GM12878 (cell line): Measurements from ENCODE around the gene CCDC91. TPM values are rescaled to one million over a fixed set of nuclear protein-coding genes. Genes with fewer than 3 reads are reported as not detected.

Experiments used
- ATAC-seq: fragments of 200-7000 bp; cut with Tn5 transposase; 3 replicates; pipeline ENCODE4 v1.9.1; 2020; ENCODE audit warnings: mild to moderate bottlenecking, moderate library complexity
- BruUV-seq: library from RNA; stranded (reverse); fragments of 400-500 nt; replicated peaks from 2 replicates; lab custom pipeline; 2021; lab: Mats Ljungman, UMichigan
- CTCF ChIA-PET: fragments of 300-600 bp; sonication (Branson Sonifier 250); formaldehyde crosslinking; extraction: SDS; loops from one replicate; lab custom pipeline; 2021; ENCODE audit warnings: inconsistent platforms; lab: Yijun Ruan, JAX
- POLR2A ChIA-PET: fragments of 350-600 bp; formaldehyde crosslinking; extraction: SDS; loops from one replicate; lab custom pipeline; 2021; ENCODE audit warnings: inconsistent platforms; lab: Charles Lee
- RAD21 ChIA-PET: fragments of 300-600 bp; sonication (Branson Sonifier 250); formaldehyde crosslinking; loops from one replicate; lab custom pipeline; 2023; ENCODE audit warnings: antibody characterized with exemption; ENCODE audit not compliant: unreplicated experiment; lab: Charles Lee
- SMC1A ChIA-PET: fragments of 300-600 bp; sonication (Branson Sonifier 250); formaldehyde crosslinking; loops from one replicate; lab custom pipeline; 2023; ENCODE audit not compliant: unreplicated experiment, uncharacterized antibody; lab: Charles Lee
- DNase-seq: peaks from one replicate; pipeline ENCODE4 v3.0.0-alpha.2; 2011; ENCODE audit warnings: low read depth, low spot score
- FAIRE-seq: peaks from 3 replicates; lab custom pipeline; 2011; peaks lifted over from hg19 to GRCh38; lab: Jason Lieb, UNC
- H2AFZ ChIP-seq: 2 replicates; pipeline ENCODE4 v1.6.0; 2011; ENCODE audit warnings: low read depth, low read length, control low read depth; ENCODE audit not compliant: control insufficient read depth
- H3K27ac ChIP-seq: 2 replicates; pipeline ENCODE4 v1.5.1; 2011; ENCODE audit warnings: control low read depth; ENCODE audit not compliant: control insufficient read depth, insufficient read depth
- H3K27me3 ChIP-seq, 2 experiments: replicated peaks in 1 of 2; 2 replicates each; pipeline versions ENCODE4 v1.6.0 to v1.6.1; 2011; ENCODE audit warnings: low read length in 1 of 2; ENCODE audit not compliant: control insufficient read depth in 2 of 2, insufficient read depth in 2 of 2
- H3K36me3 ChIP-seq, 2 experiments: 2 replicates each; pipeline ENCODE4 v1.5.1; 2011; ENCODE audit warnings: low read length in 1 of 2; ENCODE audit not compliant: control insufficient read depth in 2 of 2, insufficient read depth in 2 of 2
- H3K4me1 ChIP-seq: 2 replicates; pipeline ENCODE4 v1.6.1; 2011; ENCODE audit warnings: mild to moderate bottlenecking, low read length, moderate library complexity, mixed read lengths; ENCODE audit not compliant: control insufficient read depth, insufficient read depth
- H3K4me2 ChIP-seq: 2 replicates; pipeline ENCODE4 v1.6.0; 2011; ENCODE audit warnings: control low read depth; ENCODE audit not compliant: control insufficient read depth, insufficient read depth
- H3K4me3 ChIP-seq: fragments of 200-600 bp; sonication (generic); 2 replicates; pipeline ENCODE4 v1.5.1; 2016
- H3K79me2 ChIP-seq: 2 replicates; pipeline ENCODE4 v1.6.0; 2011; ENCODE audit warnings: low read length; ENCODE audit not compliant: control insufficient read depth, insufficient read depth
- H3K9ac ChIP-seq: 2 replicates; pipeline ENCODE4 v1.8.0; 2011; ENCODE audit warnings: low read length, control low read depth, mixed read lengths; ENCODE audit not compliant: control insufficient read depth, insufficient read depth
- H3K9me3 ChIP-seq: replicated peaks from 3 replicates; pipeline ENCODE4 v1.5.1; 2011; ENCODE audit warnings: mild to moderate bottlenecking, low read length; ENCODE audit not compliant: control insufficient read depth, insufficient read depth
- H4K20me1 ChIP-seq: 2 replicates; pipeline ENCODE4 v1.6.0; 2011; ENCODE audit not compliant: control insufficient read depth, insufficient read depth
- BMI1 ChIP-seq: fragments of 450-650 bp; IDR thresholded peaks from 2 replicates; pipeline ENCODE4 v1.6.1; 2016; ENCODE audit warnings: mild to moderate bottlenecking, moderate library complexity, borderline replicate concordance
- CREB1 ChIP-seq: IDR thresholded peaks from 2 replicates; pipeline ENCODE4 v1.6.1; 2012; ENCODE audit warnings: low read depth, mild to moderate bottlenecking, inconsistent platforms
- ESRRA ChIP-seq: IDR thresholded peaks from 2 replicates; pipeline ENCODE4 v1.6.1; 2012; ENCODE audit warnings: mild to moderate bottlenecking, low read length, improper control_type of control experiment
- EZH2 ChIP-seq: IDR thresholded peaks from 2 replicates; pipeline ENCODE4 v1.6.1; 2012; ENCODE audit warnings: low read depth, mild to moderate bottlenecking, control low read depth, inconsistent platforms, low read length, borderline replicate concordance; ENCODE audit not compliant: control insufficient read depth
- IRF4 ChIP-seq: IDR thresholded peaks from 2 replicates; pipeline ENCODE4 v1.6.1; 2011; ENCODE audit warnings: low read depth, low read length
- JUND ChIP-seq: IDR thresholded peaks from 2 replicates; pipeline ENCODE4 v1.6.1; 2012; ENCODE audit warnings: low read depth, mild to moderate bottlenecking, low read length, improper control_type of control experiment, moderate library complexity
- MEF2A ChIP-seq: IDR thresholded peaks from 2 replicates; pipeline ENCODE4 v1.6.1; 2011; ENCODE audit warnings: low read depth, mild to moderate bottlenecking, low read length, moderate library complexity; ENCODE audit not compliant: insufficient read depth
- MTA3 ChIP-seq: IDR thresholded peaks from 2 replicates; pipeline ENCODE4 v1.6.1; 2012; ENCODE audit warnings: low read length, inconsistent platforms, borderline replicate concordance
- MXI1 ChIP-seq: fragments of 150-350 bp; IDR thresholded peaks from 2 replicates; pipeline ENCODE4 v1.6.1; 2011; ENCODE audit warnings: low read depth, mild to moderate bottlenecking, inconsistent platforms, low read length, improper control_type of control experiment
- NFYB ChIP-seq: IDR thresholded peaks from 2 replicates; pipeline ENCODE4 v1.6.1; 2011; ENCODE audit warnings: low read depth, mild to moderate bottlenecking, low read length, improper control_type of control experiment, moderate library complexity; ENCODE audit not compliant: insufficient read depth
- RUNX3 ChIP-seq: IDR thresholded peaks from 2 replicates; pipeline ENCODE4 v1.6.1; 2012; ENCODE audit warnings: low read length, inconsistent platforms
- STAT1 ChIP-seq: fragments of 450-650 bp; conservative IDR thresholded peaks from 2 replicates; pipeline ENCODE4 v1.6.1; 2014; ENCODE audit warnings: antibody characterized with exemption, mild to moderate bottlenecking
- STAT3 ChIP-seq: IDR thresholded peaks from 2 replicates; pipeline ENCODE4 v1.6.1; 2011; ENCODE audit warnings: low read depth, low read length, improper control_type of control experiment
- TCF12 ChIP-seq: IDR thresholded peaks from 2 replicates; pipeline ENCODE4 v1.6.1; 2011; ENCODE audit warnings: low read depth, mild to moderate bottlenecking, low read length
- TCF3 ChIP-seq: IDR thresholded peaks from 2 replicates; pipeline ENCODE4 v1.6.1; 2012; ENCODE audit warnings: low read depth, mild to moderate bottlenecking, low read length, borderline replicate concordance; ENCODE audit not compliant: insufficient read depth
- WGBS: methylation state at CpG from one replicate; pipeline ENCODE4 v1.1.6; 2016; ENCODE audit warnings: low lambda C conversion rate; ENCODE audit not compliant: insufficient replicate concordance, insufficient coverage; ENCODE audit errors: missing lambda C conversion rate; 5-methylcytosine and 5-hydroxymethylcytosine counted together
- in situ Hi-C: fragments of 300-500 bp; cut with MboI; formaldehyde crosslinking; loops from 9 replicates; pipeline ENCODE4 v1.14.3; 2018; ENCODE audit warnings: mixed read lengths
- intact Hi-C: fragments of 100-400 bp; cut with micrococcal nuclease; formaldehyde crosslinking; loops from one replicate; pipeline ENCODE4 v1.14.2; 2022; ENCODE audit not compliant: unreplicated experiment
- polyA plus RNA-seq, 11 experiments: library from polyadenylated mRNA; depleted of rRNA in 4 of 11; unstranded in 6 of 11; stranded (reverse) in 5 of 11; fragments of >200 nt; fragmentation: Nextera tagmentation in 4 of 11; fragmentation: Illumina TruSeq in 1 of 11; extraction: Ambion mirVana in 4 of 11; extraction: Trizol in 1 of 11; gene quantifications; 1 replicate in 1 of 11; 2 replicates in 10 of 11; pipeline versions ENCODE4 v1.2.1 to v1.2.3, GENCODE V29; 2011 to 2016; ENCODE audit warnings: inconsistent platforms in 2 of 11, missing spikeins in 2 of 11, low read depth in 1 of 11
- total RNA-seq, 4 experiments: library from RNA; depleted of rRNA in 3 of 4; stranded (reverse); fragments of >200 nt in 3 of 4; fragmentation: Illumina TruSeq in 1 of 4; extraction: Trizol in 1 of 4; gene quantifications; 2 replicates each; pipeline versions ENCODE4 v1.2.1 to v1.2.3, GENCODE V29; 2013 to 2021
- TF ChIP-seq, protein P1 (sequence below): fragments of 450-650 bp; IDR thresholded peaks from 2 replicates; pipeline ENCODE4 v1.6.1; 2017; ENCODE audit warnings: borderline replicate concordance
- TF ChIP-seq, protein P2 (sequence below): IDR thresholded peaks from 2 replicates; pipeline ENCODE4 v1.6.1; 2011; ENCODE audit warnings: borderline replicate concordance, low read depth, mild to moderate bottlenecking, moderate library complexity, mixed read lengths, low read length; ENCODE audit not compliant: insufficient read depth; ENCODE audit errors: extremely low read length
- TF ChIP-seq, protein P3 (sequence below): IDR thresholded peaks from 2 replicates; pipeline ENCODE4 v1.6.1; 2011; ENCODE audit warnings: mild to moderate bottlenecking, low read depth, low read length, moderate library complexity; ENCODE audit not compliant: insufficient replicate concordance

The CCDC91 gene
- total and polyA plus RNA-seq, 10 of the 15 experiments (the other 5 are each of a cell fraction or from before 2014, with no cell fraction given) = 6.1 to 24.9 (median 16.5) TPM

DNA sequence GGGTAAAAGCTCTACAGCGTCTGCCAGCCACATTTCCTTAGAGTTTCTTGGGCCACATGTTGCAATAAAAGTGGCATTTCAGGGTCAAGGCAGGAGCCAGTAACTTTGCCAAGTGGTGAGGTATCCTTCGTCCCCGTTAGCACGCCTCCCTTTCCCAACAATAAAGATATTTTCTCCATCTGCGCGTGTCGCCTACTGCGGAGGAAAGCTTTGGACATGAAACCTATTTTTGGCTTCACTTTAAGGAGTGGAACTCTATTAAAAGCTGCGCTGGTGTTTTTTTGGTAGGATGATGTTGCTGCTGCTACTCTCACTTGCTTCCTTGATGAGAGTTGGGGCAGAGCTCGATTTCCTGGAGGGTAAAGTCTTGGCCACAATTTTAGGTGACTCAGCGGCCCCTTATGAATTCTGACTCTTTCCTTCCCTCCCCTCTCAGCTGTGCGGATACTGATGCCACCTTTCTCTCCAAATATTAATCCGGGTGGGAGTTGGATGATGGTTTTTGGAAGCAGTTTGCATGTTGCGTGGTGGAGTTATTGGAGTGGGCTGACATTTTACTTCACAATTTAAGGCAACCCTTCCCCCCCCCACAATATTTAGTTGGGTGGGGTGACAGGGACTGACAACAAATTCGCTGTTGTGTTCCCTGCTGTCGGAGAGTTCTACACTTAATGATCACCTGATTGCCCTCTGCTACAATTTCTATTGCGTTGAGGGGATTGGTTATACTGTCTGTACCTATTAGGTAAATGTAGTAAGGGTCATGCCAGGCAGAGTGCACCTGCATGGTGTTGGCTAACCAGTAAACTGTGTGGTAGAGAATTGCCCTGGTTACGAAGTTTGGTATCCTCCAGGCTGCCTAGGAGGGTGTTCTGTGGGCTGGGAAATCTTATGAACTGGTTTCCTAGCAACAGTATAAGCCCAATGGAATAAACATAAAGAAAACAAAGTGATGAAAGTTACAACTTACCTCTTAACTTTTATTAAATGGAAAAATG lies 1.1 kb downstream of the CCDC91 start:
- Histone ChIP-seq H3K4me3 (peak overlapping the region; percentile 76), H2AFZ (peak overlapping the region; percentile 93), H4K20me1 (no peaks in the 10 kb centered on the region), H3K36me3 (no peaks in the 10 kb centered on the region), H3K27me3 (no peaks in the 10 kb centered on the region), H3K4me1 (peaks cover 4% of the 10 kb centered on the region; the same call in 1 of the 2 replicates), H3K4me2 (peak overlapping the region; percentile 92), H3K79me2 (peaks cover 25% of the 10 kb centered on the region), H3K27ac (peak overlapping the region; percentile 95), H3K9ac (peak overlapping the region; percentile 95), H3K9me3 (no peaks in the 10 kb centered on the region; the same call in 2 of the 3 replicates)
- SMC1A ChIA-PET = interaction anchor here (0.6 to 2.2 kb wide), 5 partner anchors 12 to 438 kb away, joined by 3 to 5 read pairs (median 3); no protein-coding TSS in a partner anchor
- intact Hi-C loops (loop anchor here (2.0 kb wide), 2 partner anchors 31 to 61 kb away; no protein-coding TSS in a partner anchor), in situ Hi-C loops (no loop called here)
- FAIRE-seq (no peak), DNase-seq (no peak), ATAC-seq (peak; percentile 16)
- RAD21 ChIA-PET = interaction anchor here (1.0 to 2.1 kb wide), 4 partner anchors 11 to 57 kb away, joined by 3 to 7 read pairs (median 4); no protein-coding TSS in a partner anchor
- CTCF ChIA-PET = interaction anchor here (0.8 to 1.9 kb wide), 6 partner anchors 18 to 225 kb away, joined by 3 to 5 read pairs (median 4); no protein-coding TSS in a partner anchor
- BruUV-seq = TSS peak; percentile 73
- POLR2A ChIA-PET = interaction anchor here (0.6 to 1.4 kb wide), 5 partner anchors 12 to 57 kb away, joined by 3 to 5 read pairs (median 4); no protein-coding TSS in a partner anchor
- 28% methylated on average over 18 of the region's 18 CpGs for WGBS
- TF ChIP-seq TCF12 (no peak), STAT3 (no peak), CREB1 (no peak), MTA3 (peak; percentile 48; the same call in 1 of the 2 replicates), TCF3 (no peak), STAT1 (no peak), BMI1 (0 out of 2 replicates have a peak, but pooled peaks have one; percentile 23), RUNX3 (no peak), IRF4 (0 out of 2 replicates have a peak, but pooled peaks have one; percentile 4), EZH2 (no peak), NFYB (no peak), MEF2A (no peak), ESRRA (no peak), MXI1 (no peak; the same call in 1 of the 2 replicates), JUND (no peak)
- TF ChIP-seq, protein P1, sequence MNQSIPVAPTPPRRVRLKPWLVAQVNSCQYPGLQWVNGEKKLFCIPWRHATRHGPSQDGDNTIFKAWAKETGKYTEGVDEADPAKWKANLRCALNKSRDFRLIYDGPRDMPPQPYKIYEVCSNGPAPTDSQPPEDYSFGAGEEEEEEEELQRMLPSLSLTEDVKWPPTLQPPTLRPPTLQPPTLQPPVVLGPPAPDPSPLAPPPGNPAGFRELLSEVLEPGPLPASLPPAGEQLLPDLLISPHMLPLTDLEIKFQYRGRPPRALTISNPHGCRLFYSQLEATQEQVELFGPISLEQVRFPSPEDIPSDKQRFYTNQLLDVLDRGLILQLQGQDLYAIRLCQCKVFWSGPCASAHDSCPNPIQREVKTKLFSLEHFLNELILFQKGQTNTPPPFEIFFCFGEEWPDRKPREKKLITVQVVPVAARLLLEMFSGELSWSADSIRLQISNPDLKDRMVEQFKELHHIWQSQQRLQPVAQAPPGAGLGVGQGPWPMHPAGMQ = no peak
- TF ChIP-seq, protein P2, sequence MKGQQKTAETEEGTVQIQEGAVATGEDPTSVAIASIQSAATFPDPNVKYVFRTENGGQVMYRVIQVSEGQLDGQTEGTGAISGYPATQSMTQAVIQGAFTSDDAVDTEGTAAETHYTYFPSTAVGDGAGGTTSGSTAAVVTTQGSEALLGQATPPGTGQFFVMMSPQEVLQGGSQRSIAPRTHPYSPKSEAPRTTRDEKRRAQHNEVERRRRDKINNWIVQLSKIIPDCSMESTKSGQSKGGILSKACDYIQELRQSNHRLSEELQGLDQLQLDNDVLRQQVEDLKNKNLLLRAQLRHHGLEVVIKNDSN = no peak
- TF ChIP-seq, protein P3, sequence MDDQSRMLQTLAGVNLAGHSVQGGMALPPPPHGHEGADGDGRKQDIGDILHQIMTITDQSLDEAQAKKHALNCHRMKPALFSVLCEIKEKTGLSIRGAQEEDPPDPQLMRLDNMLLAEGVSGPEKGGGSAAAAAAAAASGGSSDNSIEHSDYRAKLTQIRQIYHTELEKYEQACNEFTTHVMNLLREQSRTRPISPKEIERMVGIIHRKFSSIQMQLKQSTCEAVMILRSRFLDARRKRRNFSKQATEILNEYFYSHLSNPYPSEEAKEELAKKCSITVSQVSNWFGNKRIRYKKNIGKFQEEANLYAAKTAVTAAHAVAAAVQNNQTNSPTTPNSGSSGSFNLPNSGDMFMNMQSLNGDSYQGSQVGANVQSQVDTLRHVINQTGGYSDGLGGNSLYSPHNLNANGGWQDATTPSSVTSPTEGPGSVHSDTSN = no peak
